Measurements from ENCODE around the gene RNF141. TPM values are rescaled to one million over a fixed set of nuclear protein-coding genes. Genes with fewer than 3 reads are reported as not detected.

Gene RNF141
- total RNA-seq, 1 experiment from 2014 or later, result 74.8 TPM

DNA sequence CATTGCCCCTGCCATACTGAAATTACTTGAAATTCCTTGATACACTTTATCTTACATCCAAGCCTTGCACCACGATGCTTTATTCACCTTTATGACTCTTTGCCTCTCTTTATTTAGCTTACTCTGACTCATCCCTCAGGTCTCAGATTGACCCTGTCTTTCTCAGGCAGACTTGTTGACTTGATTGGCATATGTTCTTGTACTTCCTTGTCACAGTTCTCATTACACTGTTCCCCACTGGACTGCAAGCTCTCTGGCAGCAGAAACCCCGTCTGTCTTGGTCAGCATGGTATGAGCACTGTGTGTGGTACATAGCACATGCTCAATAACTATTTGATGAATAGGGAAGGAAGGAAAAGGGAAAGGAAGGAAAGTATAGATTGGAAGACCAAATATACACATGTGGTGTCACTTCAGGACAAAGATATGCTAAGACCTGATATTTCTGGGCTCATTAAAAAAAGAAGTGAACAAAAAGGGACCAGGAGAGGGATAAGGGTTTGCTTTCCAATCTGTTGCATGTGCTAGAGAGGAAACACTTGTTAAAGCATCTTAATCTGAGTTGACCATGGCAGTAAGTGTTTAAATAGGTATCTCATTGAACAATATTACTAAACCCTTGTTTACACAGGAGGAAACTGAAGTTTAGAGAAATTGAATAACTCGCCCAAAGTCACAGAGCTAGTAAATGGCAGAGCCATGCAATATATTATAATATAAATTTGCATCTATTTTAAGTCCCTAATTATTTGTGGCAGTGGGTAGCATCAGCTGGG lies 20.2 kb upstream of the RNF141 start:
- Mint-ChIP-seq H3K27me3 (ENCODE audit: insufficient read depth, unreplicated experiment) (no peaks in the 10 kb centered on the region), H3K4me3 (ENCODE audit: unreplicated experiment) (no peak overlapping the region), H3K27ac (ENCODE audit: unreplicated experiment) (no peak overlapping the region), H3K9me3 (ENCODE audit: unreplicated experiment) (no peaks in the 10 kb centered on the region), H3K36me3 (ENCODE audit: insufficient read depth, unreplicated experiment) (no peaks in the 10 kb centered on the region), H3K4me1 (ENCODE audit: low read depth, unreplicated experiment) (peaks cover 19% of the 10 kb centered on the region)
- Histone ChIP-seq H3K27me3 (replicated peaks; ENCODE audit: control insufficient read depth, insufficient read depth, low read length) (no peaks in the 10 kb centered on the region), H3K36me3 (ENCODE audit: control insufficient read depth, insufficient read depth, low read length) (no peaks in the 10 kb centered on the region), H3K4me1 (peaks cover 16% of the 10 kb centered on the region; the same call in 1 of the 2 replicates), H3K9me3 (no peaks in the 10 kb centered on the region), H3K4me3 (ENCODE audit: low read depth, low read length) (no peak overlapping the region)
- no TSS peak for BruUV-seq (replicated peaks)
- ChIA-PET POLR2A (no interaction called here), CTCF (interaction anchor here (0.7 to 1.0 kb wide), 2 partner anchors 20 to 155 kb away, joined by 3 to 4 read pairs; partner anchors contain the start of gene RNF141)
- intact Hi-C loops (cut with micrococcal nuclease; ENCODE audit: unreplicated experiment), result no loop called here
- no peak for DNase-seq
- TF ChIP-seq, protein P1, sequence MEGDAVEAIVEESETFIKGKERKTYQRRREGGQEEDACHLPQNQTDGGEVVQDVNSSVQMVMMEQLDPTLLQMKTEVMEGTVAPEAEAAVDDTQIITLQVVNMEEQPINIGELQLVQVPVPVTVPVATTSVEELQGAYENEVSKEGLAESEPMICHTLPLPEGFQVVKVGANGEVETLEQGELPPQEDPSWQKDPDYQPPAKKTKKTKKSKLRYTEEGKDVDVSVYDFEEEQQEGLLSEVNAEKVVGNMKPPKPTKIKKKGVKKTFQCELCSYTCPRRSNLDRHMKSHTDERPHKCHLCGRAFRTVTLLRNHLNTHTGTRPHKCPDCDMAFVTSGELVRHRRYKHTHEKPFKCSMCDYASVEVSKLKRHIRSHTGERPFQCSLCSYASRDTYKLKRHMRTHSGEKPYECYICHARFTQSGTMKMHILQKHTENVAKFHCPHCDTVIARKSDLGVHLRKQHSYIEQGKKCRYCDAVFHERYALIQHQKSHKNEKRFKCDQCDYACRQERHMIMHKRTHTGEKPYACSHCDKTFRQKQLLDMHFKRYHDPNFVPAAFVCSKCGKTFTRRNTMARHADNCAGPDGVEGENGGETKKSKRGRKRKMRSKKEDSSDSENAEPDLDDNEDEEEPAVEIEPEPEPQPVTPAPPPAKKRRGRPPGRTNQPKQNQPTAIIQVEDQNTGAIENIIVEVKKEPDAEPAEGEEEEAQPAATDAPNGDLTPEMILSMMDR (IDR thresholded peaks at IDR 0.05; ENCODE audit: insufficient read depth in 1 of 2, low read depth in 1 of 2, low read length in 1 of 2, severe bottlenecking in 1 of 2, unreplicated experiment in 1 of 2), result no peak

DNA sequence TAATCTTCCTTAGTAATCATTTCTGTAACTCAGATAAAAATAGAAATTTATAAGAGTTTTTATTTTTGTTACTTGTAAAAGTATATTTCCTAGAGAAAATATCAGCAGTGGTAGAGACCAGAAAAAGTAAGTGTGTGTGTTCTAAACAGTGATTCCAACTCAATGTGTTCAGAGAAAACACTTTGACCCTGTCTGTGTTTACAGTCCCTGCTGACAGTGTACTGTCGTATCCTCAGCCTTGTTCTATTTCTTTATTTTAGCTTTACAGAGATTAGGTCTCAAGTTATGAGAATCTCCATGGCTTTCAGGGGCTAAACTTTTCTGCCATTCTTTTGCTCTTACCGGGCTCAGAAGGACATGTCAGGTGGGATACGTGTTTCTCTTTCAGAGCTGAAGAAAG lies 17.3 kb upstream of the RNF141 start:
- Mint-ChIP-seq H3K9me3 (ENCODE audit: unreplicated experiment) (no peaks in the 10 kb centered on the region), H3K4me1 (ENCODE audit: low read depth, unreplicated experiment) (peaks cover 19% of the 10 kb centered on the region), H3K27ac (ENCODE audit: unreplicated experiment) (no peak overlapping the region), H3K4me3 (ENCODE audit: unreplicated experiment) (no peak overlapping the region), H3K27me3 (ENCODE audit: insufficient read depth, unreplicated experiment) (no peaks in the 10 kb centered on the region), H3K36me3 (ENCODE audit: insufficient read depth, unreplicated experiment) (no peaks in the 10 kb centered on the region)
- no peaks in the 10 kb centered on the region for H3K36me3 ChIP-seq (ENCODE audit: control insufficient read depth, insufficient read depth, low read length)
- POLR2A ChIA-PET, result no interaction called here
- TF ChIP-seq, protein P1 (IDR thresholded peaks at IDR 0.05; ENCODE audit: insufficient read depth in 1 of 2, low read depth in 1 of 2, low read length in 1 of 2, severe bottlenecking in 1 of 2, unreplicated experiment in 1 of 2), result no peak
- DNase-seq, result no peak
- H3K4me1 ChIP-seq, result peaks cover 16% of the 10 kb centered on the region; the same call in 1 of the 2 replicates
- CTCF ChIA-PET, result interaction anchor here (0.6 kb wide), 1 partner anchor 60 kb away, joined by 3 read pairs; no protein-coding TSS in a partner anchor
- no peak overlapping the region for H3K4me3 ChIP-seq (ENCODE audit: low read depth, low read length)
- intact Hi-C loops (cut with micrococcal nuclease; ENCODE audit: unreplicated experiment), result no loop called here
- H3K9me3 ChIP-seq, result no peaks in the 10 kb centered on the region
- no TSS peak for BruUV-seq (replicated peaks)
- no peaks in the 10 kb centered on the region for H3K27me3 ChIP-seq (replicated peaks; ENCODE audit: control insufficient read depth, insufficient read depth, low read length)

DNA sequence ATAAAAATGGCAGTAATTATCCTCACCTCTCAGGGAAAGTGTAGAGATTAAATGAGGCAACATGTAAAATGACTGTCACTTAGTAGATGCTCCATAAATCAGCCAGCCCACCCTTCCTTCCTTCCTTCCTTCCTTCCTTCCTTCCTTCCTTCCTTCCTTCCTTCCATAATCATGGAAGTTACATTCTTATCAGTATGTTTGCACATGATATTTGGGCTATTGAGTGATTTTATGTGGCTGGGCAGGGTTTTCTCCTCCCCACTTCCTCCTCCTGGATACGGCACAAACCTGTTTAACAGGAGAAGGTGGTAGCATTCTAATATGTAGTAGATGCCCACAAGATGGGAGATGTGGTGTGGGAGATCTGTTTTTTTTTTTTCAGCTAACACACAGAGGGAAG lies 15.6 kb upstream of the RNF141 start:
- H3K27me3 Mint-ChIP-seq (ENCODE audit: insufficient read depth, unreplicated experiment), result no peaks in the 10 kb centered on the region
- no peaks in the 10 kb centered on the region for H3K27me3 ChIP-seq (replicated peaks; ENCODE audit: control insufficient read depth, insufficient read depth, low read length)
- H3K4me3 ChIP-seq (ENCODE audit: low read depth, low read length), result no peak overlapping the region
- TF ChIP-seq, protein P1 (IDR thresholded peaks at IDR 0.05; ENCODE audit: insufficient read depth in 1 of 2, low read depth in 1 of 2, low read length in 1 of 2, severe bottlenecking in 1 of 2, unreplicated experiment in 1 of 2), result no peak
- ChIA-PET CTCF (no interaction called here), POLR2A (no interaction called here)
- no TSS peak for BruUV-seq (replicated peaks)
- peaks cover 16% of the 10 kb centered on the region; the same call in 1 of the 2 replicates for H3K4me1 ChIP-seq
- H3K9me3 ChIP-seq, result peaks cover 11% of the 10 kb centered on the region
- no peak overlapping the region for H3K27ac Mint-ChIP-seq (ENCODE audit: unreplicated experiment)
- intact Hi-C loops (cut with micrococcal nuclease; ENCODE audit: unreplicated experiment), result no loop called here
- no peaks in the 10 kb centered on the region for H3K36me3 ChIP-seq (ENCODE audit: control insufficient read depth, insufficient read depth, low read length)
- H3K36me3 Mint-ChIP-seq (ENCODE audit: insufficient read depth, unreplicated experiment), result no peaks in the 10 kb centered on the region
- DNase-seq, result no peak
- peaks cover 19% of the 10 kb centered on the region for H3K4me1 Mint-ChIP-seq (ENCODE audit: low read depth, unreplicated experiment)
- H3K9me3 Mint-ChIP-seq (ENCODE audit: unreplicated experiment), result peaks cover 10% of the 10 kb centered on the region
- H3K4me3 Mint-ChIP-seq (ENCODE audit: unreplicated experiment), result no peak overlapping the region

All from Caco-2 (cell line).